GM21447 (cell line): ENCODE measurements around the gene LEO1.
A peak's percentile ranks its signal among the peaks of the same experiment; 100 is the strongest.
"Not testable (repeated sequence)": the region's sequence is repeated elsewhere in the genome, so short reads cannot be mapped to it uniquely, and the experiment has no call there.

ENCODE experiments used
- ATAC-seq: cut with Tn5 transposase; IDR thresholded peaks from one replicate; pipeline ENCODE4 v1.9.1; 2021; ENCODE audit not compliant: unreplicated experiment

The LEO1 gene

DNA sequence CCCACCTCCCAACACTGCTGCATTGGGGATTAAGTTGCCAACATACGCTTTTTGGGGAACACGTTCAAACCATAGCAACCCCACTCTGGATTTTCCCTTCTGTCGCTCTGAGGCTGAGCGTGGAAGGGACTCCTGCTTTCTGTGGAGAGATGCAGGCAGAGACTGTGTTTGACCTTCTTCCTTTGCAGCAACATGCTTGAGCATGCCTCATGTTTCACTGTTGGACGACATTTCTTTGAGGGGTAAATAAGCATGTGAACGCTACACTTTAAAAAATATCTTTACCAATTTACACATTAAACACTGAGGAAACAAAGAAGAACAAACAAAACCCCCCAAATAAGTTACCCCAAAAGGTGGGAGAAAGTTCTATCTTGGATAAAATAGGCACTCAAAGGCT, 33.2 kb upstream of the LEO1 start:
- ATAC-seq, result no peak

DNA sequence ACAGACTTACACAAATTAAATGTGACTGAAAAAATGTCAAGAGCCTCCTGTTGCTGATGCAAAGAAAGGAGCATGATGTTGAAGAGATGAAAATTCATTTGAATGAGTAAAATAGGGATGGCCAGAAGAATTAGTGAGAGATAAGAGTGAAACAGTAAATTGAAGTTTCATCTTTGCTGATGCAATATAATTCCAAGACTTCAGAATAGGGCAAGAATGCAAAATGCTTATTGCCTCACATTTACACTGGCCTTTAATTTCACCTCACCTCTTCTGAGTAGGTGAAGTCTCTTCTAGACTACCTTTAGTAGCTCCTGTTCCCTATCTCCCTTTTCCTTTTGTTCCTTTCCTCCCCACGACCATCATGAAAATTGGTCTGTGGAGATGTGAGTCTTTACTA, 32.1 kb upstream of the LEO1 start:
- no peak for ATAC-seq

DNA sequence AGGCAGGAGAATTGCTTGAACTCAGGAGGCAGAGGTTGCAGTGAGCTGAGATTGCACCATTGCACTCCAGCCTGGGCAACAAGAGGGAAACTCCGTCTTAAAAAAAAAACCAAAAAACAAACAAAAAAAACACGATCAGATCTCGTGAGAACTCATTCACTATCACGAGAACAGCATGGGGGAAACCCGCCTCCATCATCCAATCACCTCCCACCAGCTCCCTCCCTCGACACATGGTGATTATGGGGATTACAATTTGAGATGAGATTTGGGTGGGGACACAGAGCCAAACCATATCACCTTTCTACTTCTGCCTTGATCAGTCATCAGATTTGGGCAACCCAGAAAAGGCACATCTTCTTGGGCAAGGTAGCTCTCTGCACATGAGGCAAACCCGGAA, 31.5 kb upstream of the LEO1 start:
- not testable (repeated sequence) for ATAC-seq

DNA sequence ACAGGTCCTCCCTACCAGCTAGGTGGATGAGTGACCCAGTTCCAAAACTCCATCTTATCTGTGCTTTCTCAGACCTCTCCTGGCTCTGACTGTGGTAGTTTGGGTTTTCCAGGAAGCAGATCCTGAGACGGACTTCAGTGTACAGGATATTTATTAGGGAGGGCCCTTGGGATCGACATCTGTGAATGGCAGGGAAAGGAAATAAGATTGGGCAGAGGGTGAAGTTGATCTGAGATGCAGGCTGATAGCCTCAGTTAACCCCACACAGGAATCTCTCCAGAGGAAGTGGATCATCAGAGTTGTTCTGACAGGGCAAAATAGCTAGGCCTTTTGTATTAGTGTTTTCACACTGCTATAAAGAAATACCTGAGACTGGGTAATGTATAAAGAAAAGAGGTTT, 30.8 kb upstream of the LEO1 start:
- no peak for ATAC-seq

DNA sequence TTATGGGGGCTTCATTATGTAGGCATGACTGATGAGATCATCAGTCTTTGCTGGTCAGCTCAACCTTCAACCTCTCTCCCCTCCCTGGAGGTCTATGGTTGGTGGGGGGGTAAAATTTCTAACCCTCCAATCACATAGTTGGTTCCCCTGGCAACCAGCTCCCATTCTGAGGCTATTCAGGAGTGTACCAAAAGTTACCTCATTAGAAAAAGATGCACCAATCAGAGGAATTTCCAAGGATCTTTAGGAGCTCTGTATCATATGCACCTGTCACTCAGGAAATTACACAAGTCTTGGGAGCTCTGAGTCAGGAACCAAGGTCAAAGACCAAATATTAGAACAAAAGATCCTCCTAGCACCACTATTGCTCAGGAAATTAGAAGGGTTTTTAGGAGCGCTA, 21.4 kb upstream of the LEO1 start:
- no peak for ATAC-seq

DNA sequence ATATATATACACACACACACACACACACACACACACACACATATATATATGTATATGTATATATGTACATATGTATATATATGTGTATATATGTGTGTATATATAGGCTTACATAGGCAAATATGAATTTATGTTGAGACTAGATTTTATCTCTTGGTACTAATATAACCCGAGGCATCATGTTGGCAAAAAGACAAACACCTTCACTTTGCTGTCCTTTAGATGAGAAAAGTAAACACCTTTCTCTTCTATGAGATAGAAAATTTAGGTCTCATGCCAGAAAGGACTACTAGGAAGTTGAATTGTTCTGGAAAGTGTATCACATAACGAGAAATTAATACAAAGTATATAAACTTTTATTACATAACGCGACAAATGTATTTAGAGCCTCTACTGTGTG, 19.6 kb upstream of the LEO1 start:
- no peak for ATAC-seq

DNA sequence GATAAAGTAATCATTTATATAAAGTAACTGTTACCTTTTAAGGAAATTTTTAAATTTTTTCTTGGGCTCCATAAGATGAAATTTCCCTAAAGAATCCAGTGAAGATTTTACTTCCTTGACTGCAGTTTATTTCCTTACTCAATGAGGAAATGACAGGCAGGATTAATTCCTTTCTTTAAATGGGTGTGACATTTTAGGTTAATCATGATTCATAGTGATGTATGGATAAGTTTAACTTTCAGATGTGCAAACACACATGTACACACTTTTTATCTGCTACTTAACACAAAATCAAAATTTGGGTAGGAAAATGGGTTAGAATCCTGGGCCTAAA, 11.2 kb upstream of the LEO1 start:
- ATAC-seq, result no peak

DNA sequence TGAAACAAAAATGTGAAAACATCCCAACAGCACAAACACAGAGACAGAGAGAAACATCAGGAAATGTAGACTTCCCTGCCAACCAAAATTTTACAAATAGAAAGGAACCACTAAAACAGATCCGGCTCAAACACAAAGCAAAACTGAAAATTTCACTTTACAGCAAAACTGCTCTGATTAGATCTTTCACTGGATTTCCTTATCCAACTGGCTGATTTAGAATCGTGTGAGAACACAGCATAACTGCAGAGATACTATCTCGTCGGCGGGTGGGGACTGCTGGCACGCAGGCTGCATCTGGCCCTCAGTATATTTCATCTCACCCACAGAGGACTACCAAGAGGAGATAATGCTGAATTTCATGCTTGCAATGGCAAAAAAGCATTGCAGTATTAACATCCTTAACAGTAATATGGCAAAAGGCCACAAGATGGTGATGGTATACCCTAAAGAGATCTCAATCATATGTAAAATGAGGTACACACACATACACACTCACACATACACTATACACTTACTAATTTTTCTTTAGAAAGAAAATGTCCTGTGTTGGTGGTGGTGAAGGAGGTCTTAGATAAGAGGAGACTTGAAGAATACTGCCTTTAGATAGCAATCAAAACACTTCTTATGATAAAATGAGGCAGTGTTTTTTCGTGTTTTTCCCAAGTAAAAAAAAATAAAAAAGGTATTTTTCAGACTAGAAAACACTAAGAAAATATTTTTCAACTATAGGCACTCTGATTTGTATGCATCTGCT, 10.6 kb upstream of the LEO1 start:
- peak; percentile 92 for ATAC-seq

DNA sequence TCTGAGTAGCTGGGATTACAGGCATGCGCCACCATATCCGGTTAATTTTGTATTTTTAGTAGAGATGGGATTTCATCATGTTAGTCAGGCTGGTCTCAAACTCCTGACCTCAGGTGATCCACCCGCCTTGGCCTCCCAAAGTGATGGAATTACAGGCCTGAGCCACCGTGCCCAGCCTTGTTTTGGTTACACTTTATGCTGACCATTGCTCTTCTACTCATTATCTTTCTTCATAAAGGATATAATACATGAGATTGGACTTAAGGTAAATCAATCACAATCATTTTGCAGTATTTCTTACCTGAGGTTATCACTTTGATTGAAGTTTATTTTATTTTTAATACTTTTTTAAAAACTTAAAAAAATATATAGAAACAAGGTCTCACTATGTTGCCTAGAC, 2.2 kb upstream of the LEO1 start:
- no peak for ATAC-seq

DNA sequence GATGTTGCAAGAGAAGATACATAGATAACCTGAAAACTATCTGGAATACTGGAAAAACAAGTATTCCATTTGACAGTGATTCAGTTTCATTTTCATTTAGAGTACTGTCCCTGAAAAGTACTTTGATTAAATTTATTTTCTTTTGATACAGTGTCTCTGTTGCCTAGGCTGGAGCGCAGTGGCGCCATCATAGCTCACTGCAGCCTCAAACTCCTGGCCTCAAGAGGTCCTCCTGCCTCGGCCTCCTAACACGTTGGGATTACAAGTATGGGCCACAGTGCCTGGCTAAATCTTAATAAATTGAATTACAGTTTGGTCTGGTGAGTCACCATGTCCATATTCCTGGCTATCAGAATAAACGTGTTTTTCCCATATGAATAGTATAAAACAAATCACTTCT, 1.6 kb upstream of the LEO1 start:
- ATAC-seq, result no peak

DNA sequence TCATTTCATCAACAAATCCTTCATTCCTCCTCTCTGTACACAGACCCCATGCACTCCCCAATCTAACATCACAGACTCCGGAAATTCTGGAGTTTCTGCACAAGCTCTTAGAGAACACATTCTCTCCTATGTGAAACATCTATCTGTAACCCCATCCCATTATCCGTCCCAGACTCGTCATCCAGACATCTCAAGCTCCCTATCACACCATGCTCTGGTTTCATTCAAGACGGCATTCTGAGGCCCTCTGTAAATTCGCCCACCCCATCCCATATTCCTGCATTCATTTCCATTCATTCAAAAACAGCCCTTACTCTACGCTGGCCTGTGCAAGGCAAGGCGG, 575 bp downstream of the LEO1 start:
- ATAC-seq, result peak; percentile 28

DNA sequence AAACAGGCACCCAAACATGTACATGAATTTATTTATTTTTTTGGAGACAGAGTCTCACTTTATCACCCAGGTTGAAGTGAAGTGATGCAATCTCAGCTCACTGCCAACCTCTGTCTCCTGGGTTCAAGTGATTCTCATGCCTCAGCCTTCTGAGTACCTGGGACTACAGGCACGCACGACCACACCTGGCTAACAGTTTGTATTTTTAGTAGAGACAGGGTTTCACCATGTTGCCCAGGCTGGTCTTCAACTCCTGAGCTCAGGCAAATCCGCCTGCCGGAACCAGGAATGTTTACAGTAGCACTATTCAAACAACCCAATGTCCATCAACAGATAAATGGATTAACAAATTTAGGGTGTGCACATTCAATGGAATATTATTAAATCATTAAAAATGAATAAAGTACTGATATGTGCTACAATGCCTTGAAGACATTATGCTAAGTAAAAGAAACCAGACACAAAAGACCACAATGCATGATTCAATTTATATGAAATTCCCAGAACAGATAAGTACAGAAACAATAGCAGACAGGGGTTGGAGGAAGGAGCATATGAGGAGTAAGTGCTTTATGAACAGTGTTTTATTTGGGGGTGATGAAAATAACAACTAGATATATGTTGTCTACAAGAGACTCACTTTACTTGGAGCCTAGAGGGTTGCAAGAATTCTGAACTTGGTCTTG, 1.3 kb downstream of the LEO1 start:
- no peak for ATAC-seq

DNA sequence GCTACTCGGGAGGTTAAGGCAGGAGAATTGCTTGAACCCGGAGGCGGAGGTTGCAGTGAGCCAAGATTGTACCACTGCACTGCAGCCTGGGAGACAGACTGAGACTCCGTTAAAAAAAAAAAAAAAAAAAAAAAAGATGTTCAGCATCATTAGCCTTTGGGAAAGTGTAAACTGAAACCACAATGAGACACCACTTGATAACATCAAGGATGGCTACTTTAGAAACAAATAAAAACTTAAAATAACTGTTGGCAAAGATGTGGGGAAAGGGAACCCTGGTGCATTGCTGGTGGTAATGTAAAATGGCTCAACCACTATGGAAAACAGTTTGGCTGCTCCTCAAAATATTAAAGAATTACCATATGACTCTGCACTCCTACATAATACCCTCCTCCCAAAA, 1.9 kb downstream of the LEO1 start:
- no peak for ATAC-seq

DNA sequence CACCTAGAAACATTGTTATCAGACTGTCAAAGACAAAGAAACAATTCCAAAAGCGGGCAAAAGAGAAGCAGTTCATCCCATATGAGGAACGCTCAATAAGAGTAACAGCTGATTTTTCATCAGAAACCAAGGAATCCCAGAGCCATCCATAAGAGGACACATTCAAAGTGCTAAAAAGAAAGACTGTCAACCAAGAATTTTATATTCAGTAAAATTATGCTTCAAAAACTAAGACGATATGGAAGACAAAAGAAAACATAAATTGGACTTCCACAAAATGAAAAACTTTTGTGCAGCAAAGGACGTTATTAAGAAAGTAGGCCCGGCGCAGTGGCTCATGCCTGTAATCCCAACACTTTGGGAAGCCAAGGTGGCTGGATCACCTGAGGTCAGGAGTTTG, 4.0 kb downstream of the LEO1 start:
- no peak for ATAC-seq

DNA sequence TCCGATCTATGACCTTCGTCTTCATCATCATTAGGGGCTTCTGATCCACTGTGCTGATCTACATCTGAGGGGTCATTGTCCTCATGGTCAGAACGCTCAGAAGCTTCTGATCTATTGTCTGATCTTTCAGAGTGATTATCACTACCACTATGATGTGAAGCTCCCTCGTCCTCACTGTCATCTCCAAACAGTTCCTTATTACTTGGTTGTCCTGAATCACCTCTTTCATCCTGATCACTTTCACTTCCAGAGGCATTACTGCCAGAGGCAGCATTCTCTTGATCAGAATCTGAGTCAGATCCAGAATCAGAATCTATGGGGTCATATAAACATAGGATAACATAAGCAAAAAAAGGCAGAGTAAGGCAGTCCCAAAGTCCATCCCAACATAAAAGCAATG, 5.4 kb downstream of the LEO1 start:
- no peak for ATAC-seq

DNA sequence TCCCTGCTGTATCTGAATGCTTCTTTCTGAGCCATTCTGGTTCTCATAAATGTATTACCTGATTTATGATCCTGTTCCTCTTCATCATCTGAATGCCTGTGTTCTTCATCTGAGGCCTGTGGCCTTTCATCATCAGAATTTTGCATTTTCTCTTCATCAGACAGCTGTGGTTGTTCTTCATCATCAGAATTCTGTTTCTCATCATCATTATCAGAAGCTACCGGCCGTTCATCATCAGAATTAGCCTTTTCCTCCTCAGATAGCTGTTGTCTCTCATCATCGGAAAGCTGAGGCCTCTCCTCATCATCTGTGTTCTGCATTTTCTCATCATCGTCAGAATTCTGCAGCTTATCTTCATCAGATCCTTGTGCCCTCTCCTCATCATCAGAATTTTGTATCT, 5.9 kb downstream of the LEO1 start:
- ATAC-seq, result no peak

DNA sequence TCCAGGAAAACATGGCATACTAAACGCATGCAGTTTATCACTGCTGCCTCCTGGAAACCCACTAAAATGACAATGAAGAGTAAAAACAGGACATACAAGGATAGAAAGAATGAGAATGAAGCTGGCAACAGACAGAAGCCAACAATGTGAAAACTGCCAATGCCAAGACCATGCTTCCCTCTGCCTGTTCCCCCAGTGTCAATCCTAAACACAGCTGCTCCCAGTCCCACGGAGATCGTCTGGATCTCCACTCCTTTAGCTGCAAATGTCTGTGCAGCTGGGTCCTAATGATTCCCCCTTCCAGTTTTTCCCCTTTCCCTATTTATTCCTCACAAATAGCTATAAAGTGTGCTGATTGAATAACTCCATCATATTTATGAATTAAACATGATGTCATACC, 16.1 kb downstream of the LEO1 start:
- ATAC-seq, result no peak

DNA sequence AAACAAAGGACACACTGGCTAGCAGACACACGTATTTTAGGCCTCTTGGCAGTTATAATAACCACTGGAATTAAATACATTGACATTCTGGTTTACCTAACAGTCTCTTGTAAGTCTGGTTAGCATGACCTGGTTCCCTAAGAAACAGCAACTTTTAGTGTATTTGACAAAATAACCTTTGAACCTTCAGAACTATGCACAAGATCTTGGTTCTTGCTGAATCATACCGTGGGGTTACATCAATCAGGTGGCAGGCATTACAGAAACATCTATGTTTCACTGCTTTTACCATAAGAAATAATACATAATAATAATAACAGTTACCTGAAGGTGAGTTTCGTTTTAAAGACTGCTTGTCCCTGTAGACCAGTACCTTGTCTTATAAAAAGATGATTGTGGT, 18.8 kb downstream of the LEO1 start:
- ATAC-seq, result no peak

DNA sequence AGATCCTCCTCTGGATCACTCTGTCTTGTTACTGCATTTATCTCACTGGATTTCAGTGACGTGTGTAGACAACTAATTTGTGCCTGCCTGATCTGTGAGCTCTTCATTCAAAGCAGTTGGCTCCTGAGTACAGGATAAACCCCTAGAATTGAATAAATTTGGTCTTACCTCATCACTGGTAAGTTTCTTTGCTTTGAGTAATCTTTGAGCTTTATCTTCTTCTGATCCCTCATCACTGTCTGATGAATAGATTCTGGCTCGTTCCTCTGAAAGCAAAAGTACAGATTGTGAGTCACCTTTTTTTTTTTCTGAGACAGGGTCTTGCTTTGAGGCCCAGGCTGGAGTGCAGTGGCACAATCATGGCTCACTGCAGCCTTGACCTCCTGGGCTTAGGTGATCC, 24.5 kb downstream of the LEO1 start:
- no peak for ATAC-seq

DNA sequence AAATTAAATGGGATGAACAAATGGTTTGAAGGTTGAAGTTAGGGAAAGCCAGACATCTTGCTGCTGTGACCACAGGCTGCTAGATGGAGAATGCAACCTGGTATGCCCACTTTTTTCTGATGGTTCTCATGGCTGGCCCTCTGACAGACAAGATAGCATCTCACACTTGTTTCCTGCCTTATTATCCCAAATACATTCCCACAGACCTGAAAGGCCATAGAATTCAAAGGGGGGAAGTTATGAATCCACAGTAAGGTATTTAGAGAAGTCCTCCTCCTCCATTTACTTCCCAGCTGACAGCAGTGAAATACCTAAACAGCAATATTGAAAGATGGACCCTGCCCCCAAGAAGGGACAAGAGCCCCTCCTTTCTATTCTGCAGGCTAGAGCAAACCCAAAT, 32.4 kb downstream of the LEO1 start:
- no peak for ATAC-seq

DNA sequence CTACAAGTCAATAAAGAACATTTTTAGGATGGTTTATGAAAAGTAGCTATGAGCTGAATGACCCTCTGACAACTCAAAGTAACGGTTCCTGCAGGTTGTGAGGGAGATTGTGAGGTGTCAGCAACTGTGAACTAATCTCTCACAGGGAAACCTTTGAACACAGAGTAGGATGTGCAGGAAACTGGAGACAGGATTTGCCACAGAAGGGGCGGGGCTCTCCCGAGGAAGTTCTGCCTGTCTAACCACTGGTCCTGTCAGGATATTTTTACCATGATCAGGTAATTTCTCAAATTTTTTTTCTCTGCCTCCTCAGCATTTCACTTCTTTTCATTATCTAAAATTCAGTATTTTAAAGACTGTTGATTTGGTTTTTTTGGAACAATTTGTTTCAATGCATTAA, 33.3 kb downstream of the LEO1 start:
- ATAC-seq, result no peak

DNA sequence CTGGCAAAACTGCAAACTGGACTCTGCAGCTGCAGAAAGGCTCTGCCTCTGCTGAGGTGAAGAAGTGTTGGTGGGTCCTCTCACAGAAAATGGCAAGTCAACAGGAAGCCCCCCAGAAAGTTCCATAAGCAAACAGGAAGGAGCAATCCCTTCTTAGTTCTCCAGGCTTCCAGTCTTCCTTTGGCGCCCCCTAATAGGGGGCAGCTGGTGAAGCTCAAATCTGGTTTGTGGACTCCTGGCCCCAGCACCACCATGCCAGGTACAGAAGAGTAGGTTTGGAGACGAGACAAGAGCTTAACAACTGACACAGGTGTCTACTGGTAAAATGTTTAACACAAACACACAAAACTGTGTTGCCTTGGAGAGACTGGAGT, 35.5 kb downstream of the LEO1 start:
- ATAC-seq, result no peak

DNA sequence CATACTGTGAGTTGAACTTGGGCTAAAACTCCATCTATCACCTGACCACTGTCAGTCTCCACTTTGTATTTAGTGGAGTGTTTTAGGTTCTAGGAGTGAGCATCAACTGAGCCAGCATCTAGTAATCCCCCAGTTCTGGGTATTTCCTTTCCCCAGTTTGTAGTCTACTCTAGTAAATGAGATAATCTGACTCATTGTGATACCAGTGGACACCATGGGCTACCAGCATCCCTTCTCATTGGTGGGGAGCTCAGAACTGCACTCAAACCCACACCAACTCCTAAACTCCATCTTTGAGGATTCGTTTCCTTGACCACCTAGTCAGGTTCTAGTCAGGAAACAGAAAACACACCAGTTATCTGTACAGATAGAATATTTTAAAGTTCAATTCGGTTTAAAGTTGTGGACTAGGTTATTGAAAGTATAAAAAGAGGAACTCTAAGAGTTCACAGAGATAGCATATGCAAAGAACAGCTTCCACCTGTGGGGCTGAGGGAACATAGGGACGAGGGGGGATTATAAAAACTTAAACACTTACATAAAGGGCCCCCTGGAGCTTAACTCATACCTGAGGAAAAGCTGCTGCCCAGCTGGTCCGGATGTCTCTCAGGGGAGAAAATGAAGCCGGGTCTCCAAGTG, 36.0 kb downstream of the LEO1 start:
- peak; percentile 90 for ATAC-seq
